Upper lobe of right lung (tissue), 1 donor: Measurements from ENCODE around the gene LSM4. TPM values are rescaled to one million over a fixed set of nuclear protein-coding genes. Genes with fewer than 3 reads are reported as not detected.

Experiments used
- ATAC-seq: fragments of 200-7000 bp; cut with Tn5 transposase; one replicate; pipeline ENCODE4 v1.9.1; 2020; ENCODE audit warnings: mild to moderate bottlenecking, moderate library complexity
- DNase-seq: peaks from one replicate; pipeline ENCODE4 v3.0.0-alpha.2; 2020
- H3K27ac ChIP-seq: fragments of 200-600 bp; one replicate; pipeline ENCODE4 v1.8.0; 2022
- H3K27me3 ChIP-seq: fragments of 200-600 bp; one replicate; pipeline ENCODE4 v1.8.0; 2022; ENCODE audit warnings: mild to moderate bottlenecking
- H3K36me3 ChIP-seq: fragments of 200-600 bp; one replicate; pipeline ENCODE4 v1.8.0; 2022
- H3K4me1 ChIP-seq: fragments of 200-600 bp; one replicate; pipeline ENCODE4 v1.8.0; 2022
- H3K4me3 ChIP-seq: fragments of 200-600 bp; one replicate; pipeline ENCODE4 v1.8.0; 2022; ENCODE audit warnings: mild to moderate bottlenecking
- H3K9me3 ChIP-seq: fragments of 200-600 bp; one replicate; pipeline ENCODE4 v1.8.0; 2022
- intact Hi-C: fragments of 100-400 bp; cut with DNase I; formaldehyde crosslinking; loops from one replicate; pipeline ENCODE4 v1.11.0; 2022
- total RNA-seq: library from RNA; stranded (reverse); fragmentation: NEBNext Ultra II Directional; extraction: Animal tissue kit (Norgen Biotek cat#: 25700); gene quantifications from one replicate; pipeline ENCODE4 v1.2.1, GENCODE V29; 2021
- TF ChIP-seq, protein P1 (sequence below): fragments of 200-600 bp; IDR thresholded peaks from one replicate; pipeline ENCODE4 v1.8.0; 2022; ENCODE audit warnings: antibody characterized with exemption
- donor health status: DM: no; HTN: yes; CAD: no; lungs with severe emphysema.

Gene LSM4
- total RNA-seq, 1 donor from 2014 or later = 76.9 TPM

DNA sequence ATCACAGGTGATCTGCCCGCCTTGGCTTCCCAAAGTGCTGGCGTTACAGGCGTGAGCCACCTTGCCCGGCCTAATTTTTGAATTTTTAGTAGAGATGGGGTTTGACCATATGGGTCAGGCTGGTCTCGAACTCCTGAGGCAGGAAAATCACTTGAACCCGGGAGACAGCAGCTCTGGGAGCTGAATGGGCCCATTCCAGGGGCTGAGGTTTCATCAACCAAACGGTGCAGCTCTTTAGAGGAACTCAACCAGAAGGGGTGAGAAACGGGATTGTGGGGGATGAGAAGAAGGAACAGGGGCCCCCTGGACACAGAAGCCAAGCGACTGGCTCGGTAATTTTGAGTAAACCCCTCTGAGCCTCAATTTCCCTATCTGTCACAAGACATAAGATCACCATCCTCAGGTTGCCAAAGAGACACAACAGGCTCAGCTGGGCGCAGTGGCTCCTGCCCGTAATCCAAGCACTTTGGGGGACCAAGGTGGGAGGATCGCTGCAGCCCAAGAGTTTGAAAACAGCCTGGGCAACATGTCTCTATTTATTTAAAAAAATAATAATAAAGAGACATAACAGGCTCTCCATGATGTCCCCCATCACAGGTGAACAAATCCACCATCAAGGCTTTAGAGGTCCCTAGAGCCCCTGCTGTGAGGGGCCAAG is 49.2 kb downstream of the LSM4 start:
- peaks cover 28% of the 10 kb centered on the region for H3K4me1 ChIP-seq
- intact Hi-C loops = no loop called here
- no peak for DNase-seq

DNA sequence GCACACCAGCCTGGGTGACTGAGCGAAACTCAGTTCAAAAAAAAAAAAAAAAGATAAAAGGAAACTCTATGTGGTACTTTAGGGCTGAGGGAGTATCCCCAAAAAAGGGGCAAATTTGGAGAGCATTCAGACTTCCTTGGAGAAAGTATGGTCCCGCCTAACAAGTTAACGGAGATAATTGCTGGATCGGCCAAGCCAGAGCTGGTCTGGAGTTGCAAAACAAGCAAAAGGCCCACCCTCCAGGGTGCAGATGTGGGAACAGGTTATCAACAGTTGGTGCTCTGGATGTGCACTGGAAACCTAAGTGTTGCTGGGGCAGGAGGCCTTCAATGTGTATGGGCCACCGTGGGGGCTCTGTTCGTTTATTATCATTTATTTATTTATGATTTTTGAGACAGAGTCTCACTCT is 51.4 kb downstream of the LSM4 start:
- peaks cover 9% of the 10 kb centered on the region for H3K36me3 ChIP-seq
- TF ChIP-seq, protein P1, sequence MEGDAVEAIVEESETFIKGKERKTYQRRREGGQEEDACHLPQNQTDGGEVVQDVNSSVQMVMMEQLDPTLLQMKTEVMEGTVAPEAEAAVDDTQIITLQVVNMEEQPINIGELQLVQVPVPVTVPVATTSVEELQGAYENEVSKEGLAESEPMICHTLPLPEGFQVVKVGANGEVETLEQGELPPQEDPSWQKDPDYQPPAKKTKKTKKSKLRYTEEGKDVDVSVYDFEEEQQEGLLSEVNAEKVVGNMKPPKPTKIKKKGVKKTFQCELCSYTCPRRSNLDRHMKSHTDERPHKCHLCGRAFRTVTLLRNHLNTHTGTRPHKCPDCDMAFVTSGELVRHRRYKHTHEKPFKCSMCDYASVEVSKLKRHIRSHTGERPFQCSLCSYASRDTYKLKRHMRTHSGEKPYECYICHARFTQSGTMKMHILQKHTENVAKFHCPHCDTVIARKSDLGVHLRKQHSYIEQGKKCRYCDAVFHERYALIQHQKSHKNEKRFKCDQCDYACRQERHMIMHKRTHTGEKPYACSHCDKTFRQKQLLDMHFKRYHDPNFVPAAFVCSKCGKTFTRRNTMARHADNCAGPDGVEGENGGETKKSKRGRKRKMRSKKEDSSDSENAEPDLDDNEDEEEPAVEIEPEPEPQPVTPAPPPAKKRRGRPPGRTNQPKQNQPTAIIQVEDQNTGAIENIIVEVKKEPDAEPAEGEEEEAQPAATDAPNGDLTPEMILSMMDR = no peak
- H3K27ac ChIP-seq = no peak overlapping the region
- H3K4me3 ChIP-seq = no peak overlapping the region
- ATAC-seq (no peak), DNase-seq (no peak)
- no peaks in the 10 kb centered on the region for H3K27me3 ChIP-seq
- peaks cover 15% of the 10 kb centered on the region for H3K4me1 ChIP-seq
- intact Hi-C loops = no loop called here
- H3K9me3 ChIP-seq = no peaks in the 10 kb centered on the region

More for the DNA sequence above, 49.2 kb downstream of the LSM4 start:
- TF ChIP-seq, protein P1 = no peak
- Histone ChIP-seq H3K9me3 (no peaks in the 10 kb centered on the region), H3K27ac (no peak overlapping the region), H3K4me3 (no peak overlapping the region), H3K36me3 (peaks cover 7% of the 10 kb centered on the region), H3K27me3 (no peaks in the 10 kb centered on the region)
- no peak for ATAC-seq

DNA sequence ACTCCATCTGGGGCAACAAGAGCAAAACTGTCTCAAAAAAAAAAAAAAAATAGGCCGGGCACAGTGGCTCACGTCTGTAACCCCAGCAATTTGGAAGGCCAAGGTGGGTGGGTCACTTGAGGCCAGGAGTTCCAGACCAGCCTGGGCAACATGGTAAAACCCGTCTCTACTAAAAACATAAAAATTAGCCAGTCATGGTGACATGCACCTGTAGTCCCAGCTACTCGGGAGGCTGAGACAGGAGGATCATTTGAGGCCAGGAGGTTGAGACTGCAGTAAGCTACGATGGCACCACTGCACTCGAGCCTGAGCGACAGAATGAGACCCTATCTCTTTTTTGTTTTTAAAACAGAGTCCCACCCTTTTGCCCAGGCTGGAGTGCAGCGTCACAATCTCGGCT is 52.5 kb downstream of the LSM4 start:
- intact Hi-C loops = no loop called here

DNA sequence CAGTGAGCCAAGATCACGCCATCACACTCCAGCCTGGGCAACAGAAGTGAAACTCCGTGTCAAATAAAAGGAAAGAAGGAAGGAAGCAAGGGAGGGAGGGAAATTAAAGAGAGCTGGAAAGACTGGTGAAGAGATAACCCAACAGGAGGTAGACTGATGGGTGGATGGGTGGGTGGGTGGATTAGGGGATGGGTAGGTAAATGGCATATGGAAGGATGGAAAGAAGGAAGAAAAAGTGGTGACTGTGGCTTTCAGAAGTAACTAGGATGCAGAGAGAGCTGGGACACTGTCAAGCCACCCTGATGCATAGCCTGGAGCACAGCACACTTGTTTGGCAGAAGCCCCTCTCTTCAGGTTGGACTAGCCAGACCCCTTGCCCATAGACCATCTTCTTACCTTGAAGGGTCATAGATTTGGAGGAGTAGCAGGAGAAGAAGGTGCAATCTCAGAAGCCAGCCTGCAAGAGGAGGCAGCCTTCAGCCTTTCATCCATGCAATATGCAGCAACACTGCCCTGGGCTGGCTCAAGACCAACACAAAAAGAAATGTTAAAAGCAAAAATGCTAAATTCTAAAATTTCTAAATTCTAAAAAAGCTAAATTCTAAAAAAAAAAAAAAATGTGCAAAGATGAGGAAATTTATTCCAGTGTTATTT is 53.7 kb downstream of the LSM4 start:
- ATAC-seq (no peak), DNase-seq (no peak)
- Histone ChIP-seq H3K27ac (no peak overlapping the region), H3K27me3 (no peaks in the 10 kb centered on the region), H3K4me3 (no peak overlapping the region), H3K36me3 (peaks cover 18% of the 10 kb centered on the region), H3K4me1 (no peaks in the 10 kb centered on the region), H3K9me3 (no peaks in the 10 kb centered on the region)
- TF ChIP-seq, protein P1 = no peak
- intact Hi-C loops = no loop called here

More for the DNA sequence above, 52.5 kb downstream of the LSM4 start:
- TF ChIP-seq, protein P1 = no peak
- Histone ChIP-seq H3K4me3 (no peak overlapping the region), H3K27ac (no peak overlapping the region), H3K36me3 (peaks cover 9% of the 10 kb centered on the region), H3K9me3 (no peaks in the 10 kb centered on the region), H3K27me3 (no peaks in the 10 kb centered on the region), H3K4me1 (peaks cover 10% of the 10 kb centered on the region)
- DNase-seq (no peak), ATAC-seq (no peak)

DNA sequence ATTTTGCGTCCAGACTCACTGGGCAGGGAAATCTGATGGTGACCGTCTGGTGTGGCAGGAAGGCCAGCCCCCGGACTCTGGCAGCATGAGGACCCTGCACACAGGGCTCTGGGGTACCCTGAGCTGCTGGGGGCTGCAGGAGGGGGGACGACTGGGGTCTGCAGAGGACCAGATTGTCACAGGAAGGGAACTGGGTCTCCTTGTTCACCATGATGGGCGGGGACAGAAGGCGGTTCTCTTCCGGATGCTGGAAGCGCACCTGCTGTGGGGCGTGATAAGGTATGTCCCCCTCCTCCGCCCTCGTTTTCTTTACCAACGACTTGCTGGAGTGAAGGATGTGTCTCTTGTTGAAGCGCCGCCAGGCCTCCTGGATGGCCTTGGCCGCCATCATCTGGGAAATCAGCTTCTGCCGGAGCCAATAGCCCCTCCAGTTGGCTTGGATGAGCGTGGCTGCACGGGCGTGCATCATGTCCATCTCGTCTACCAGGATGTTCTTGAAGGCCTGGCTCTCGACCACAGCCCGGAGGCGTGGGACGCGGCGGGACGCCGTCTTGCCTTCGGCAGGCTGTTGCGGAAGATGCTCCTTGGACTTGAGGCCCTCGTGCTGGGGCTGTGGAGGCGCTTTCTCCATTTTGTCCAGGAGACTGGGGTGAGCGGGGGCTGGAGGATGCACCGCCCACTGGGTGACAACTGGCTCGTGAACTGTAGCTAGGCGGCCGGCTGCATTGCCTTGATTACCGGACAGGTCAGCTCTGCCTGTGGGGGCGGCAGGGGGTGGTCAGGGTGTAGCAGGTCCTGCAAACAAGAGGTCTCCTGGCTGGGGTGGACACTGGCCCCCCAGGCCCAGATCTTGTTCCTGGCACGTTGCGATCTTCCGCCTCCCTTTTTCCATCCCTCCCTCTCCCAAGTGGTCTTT is 55.8 kb downstream of the LSM4 start:
- DNase-seq (no peak), ATAC-seq (no peak)
- Histone ChIP-seq H3K27ac (no peak overlapping the region), H3K4me3 (no peak overlapping the region), H3K27me3 (no peaks in the 10 kb centered on the region), H3K4me1 (no peaks in the 10 kb centered on the region), H3K36me3 (peaks cover 18% of the 10 kb centered on the region), H3K9me3 (no peaks in the 10 kb centered on the region)
- intact Hi-C loops = no loop called here
- TF ChIP-seq, protein P1 = no peak
